Panc1 (cell line): Measurements from ENCODE around the gene CDIPT.

Experiments used
- CTCF ChIP-seq: fragments of 450-650 bp; IDR thresholded peaks from 2 replicates; pipeline ENCODE4 v1.5.1; 2017; ENCODE audit warnings: mild to moderate bottlenecking
- REST ChIP-seq, 2 experiments: IDR thresholded peaks; 2 replicates each; pipeline ENCODE4 v1.6.1; 2011 to 2012; ENCODE audit warnings: low read depth in 2 of 2, control low read depth in 1 of 2, low read length in 1 of 2, mild to moderate bottlenecking in 1 of 2, moderate library complexity in 1 of 2; ENCODE audit not compliant: insufficient read depth in 1 of 2
- SIN3A ChIP-seq: IDR thresholded peaks from 2 replicates; pipeline ENCODE4 v1.6.1; 2012; ENCODE audit warnings: low read depth, mild to moderate bottlenecking, low read length, moderate library complexity, borderline replicate concordance; ENCODE audit not compliant: insufficient read depth

DNA sequence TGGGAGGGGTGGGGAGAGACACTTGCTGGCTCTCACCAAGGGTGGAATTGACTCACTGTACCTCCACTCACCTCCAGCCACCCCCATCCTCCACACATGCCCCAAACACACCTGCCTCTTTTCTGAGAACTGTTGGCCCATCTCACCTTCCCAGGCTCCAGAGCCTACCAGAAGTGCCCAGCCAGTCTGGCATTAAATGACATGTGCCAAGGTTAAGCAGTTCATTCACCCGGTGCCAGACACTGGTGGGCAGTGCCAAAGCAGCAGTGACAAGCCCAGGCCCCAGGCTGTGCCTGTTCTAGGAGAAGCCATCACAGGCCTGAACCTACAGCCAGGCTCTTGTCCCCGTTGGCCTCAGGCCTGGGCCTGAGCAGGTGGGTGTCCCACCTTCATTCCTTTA, 31.5 kb downstream of the CDIPT start:
- TF ChIP-seq CTCF: no peak
- no peak for TF ChIP-seq REST (IDR thresholded peaks at IDR 0.05; ENCODE audit: insufficient read depth in 1 of 2, low read depth in 2 of 2, low read length in 1 of 2)
- no peak for TF ChIP-seq SIN3A
